ENCODE measurements around the gene PLEKHG7. TPM values are rescaled to one million over a fixed set of nuclear protein-coding genes. Genes with fewer than 3 reads are reported as not detected.

Gene PLEKHG7
- total RNA-seq, 1 experiment from 2014 or later: not detected

- no TSS peak for BruUV-seq (replicated peaks)
- intact Hi-C loops (cut with micrococcal nuclease; ENCODE audit: unreplicated experiment): no loop called here
- no peak overlapping the region for H3K4me3 ChIP-seq (ENCODE audit: low read depth, low read length, poor library complexity, severe bottlenecking)
- H3K27ac ChIP-seq (ENCODE audit: low read depth, low read length, poor library complexity, severe bottlenecking): no peak overlapping the region
- ChIA-PET POLR2A (ENCODE audit: low non-redundant PET) (interaction anchor here (0.6 kb wide), 1 partner anchor 1323 kb away, joined by 4 read pairs; no protein-coding TSS in a partner anchor), CTCF (no interaction called here)
- H3K4me1 ChIP-seq (ENCODE audit: insufficient read depth, low read length, poor library complexity, severe bottlenecking): no peaks in the 10 kb centered on the region
- H3K36me3 ChIP-seq (ENCODE audit: insufficient read depth, low read length, poor library complexity, severe bottlenecking): peaks cover 20% of the 10 kb centered on the region
- no peak for DNase-seq (ENCODE audit: low spot score)
- H3K27me3 ChIP-seq (replicated peaks; ENCODE audit: insufficient read depth, low read depth, low read length, poor library complexity): no peaks in the 10 kb centered on the region
- no peaks in the 10 kb centered on the region for H3K9me3 ChIP-seq (ENCODE audit: low read depth, low read length, poor library complexity, severe bottlenecking)
- TF ChIP-seq EZH2 (IDR thresholded peaks at IDR 0.05; ENCODE audit: borderline replicate concordance, low read depth, low read length, poor library complexity, severe bottlenecking): no peak
- TF ChIP-seq CTCF (conservative IDR thresholded peaks at IDR 0.05; ENCODE audit: low read depth, low read length): no peak
Observed at GRCh38 chr12:92802906-92803305, 100.1 kb downstream of the PLEKHG7 start.

- BruUV-seq (replicated peaks): no TSS peak
- ChIA-PET POLR2A (ENCODE audit: low non-redundant PET) (no interaction called here), CTCF (no interaction called here)
- Histone ChIP-seq H3K4me3 (ENCODE audit: low read depth, low read length, poor library complexity, severe bottlenecking) (no peak overlapping the region), H3K36me3 (ENCODE audit: insufficient read depth, low read length, poor library complexity, severe bottlenecking) (peaks cover 12% of the 10 kb centered on the region), H3K27ac (ENCODE audit: low read depth, low read length, poor library complexity, severe bottlenecking) (no peak overlapping the region), H3K4me1 (ENCODE audit: insufficient read depth, low read length, poor library complexity, severe bottlenecking) (no peaks in the 10 kb centered on the region), H3K27me3 (replicated peaks; ENCODE audit: insufficient read depth, low read depth, low read length, poor library complexity) (no peaks in the 10 kb centered on the region), H3K9me3 (ENCODE audit: low read depth, low read length, poor library complexity, severe bottlenecking) (no peaks in the 10 kb centered on the region)
- intact Hi-C loops (cut with micrococcal nuclease; ENCODE audit: unreplicated experiment): no loop called here
- no peak for DNase-seq (ENCODE audit: low spot score)
- TF ChIP-seq EZH2 (IDR thresholded peaks at IDR 0.05; ENCODE audit: borderline replicate concordance, low read depth, low read length, poor library complexity, severe bottlenecking): no peak
- no peak for TF ChIP-seq CTCF (conservative IDR thresholded peaks at IDR 0.05; ENCODE audit: low read depth, low read length)
Observed at GRCh38 chr12:92803903-92804302, 101.1 kb downstream of the PLEKHG7 start.

GRCh38 chr12:92810370-92810769 is 107.6 kb downstream of the PLEKHG7 start:
- no peak overlapping the region for H3K27ac ChIP-seq (ENCODE audit: low read depth, low read length, poor library complexity, severe bottlenecking)
- no peaks in the 10 kb centered on the region for H3K4me1 ChIP-seq (ENCODE audit: insufficient read depth, low read length, poor library complexity, severe bottlenecking)
- TF ChIP-seq CTCF (conservative IDR thresholded peaks at IDR 0.05; ENCODE audit: low read depth, low read length): no peak
- TF ChIP-seq EZH2 (IDR thresholded peaks at IDR 0.05; ENCODE audit: borderline replicate concordance, low read depth, low read length, poor library complexity, severe bottlenecking): no peak
- no TSS peak for BruUV-seq (replicated peaks)
- ChIA-PET CTCF (no interaction called here), POLR2A (ENCODE audit: low non-redundant PET) (no interaction called here)
- intact Hi-C loops (cut with micrococcal nuclease; ENCODE audit: unreplicated experiment): no loop called here
- H3K36me3 ChIP-seq (ENCODE audit: insufficient read depth, low read length, poor library complexity, severe bottlenecking): peaks cover 14% of the 10 kb centered on the region
- no peak overlapping the region for H3K4me3 ChIP-seq (ENCODE audit: low read depth, low read length, poor library complexity, severe bottlenecking)
- no peak for DNase-seq (ENCODE audit: low spot score)
- H3K9me3 ChIP-seq (ENCODE audit: low read depth, low read length, poor library complexity, severe bottlenecking): no peaks in the 10 kb centered on the region
- H3K27me3 ChIP-seq (replicated peaks; ENCODE audit: insufficient read depth, low read depth, low read length, poor library complexity): no peaks in the 10 kb centered on the region

All from A673 (cell line).